K562 (cell line): ENCODE measurements around the gene SLC6A8. TPM values are rescaled to one million over a fixed set of nuclear protein-coding genes. Genes with fewer than 3 reads are reported as not detected.
A peak's percentile ranks its signal among the peaks of the same experiment; 100 is the strongest.

ENCODE experiments used
- FOXA3 ChIP-seq, 2 experiments: fragments of 450-650 bp in 1 of 2; sonication (generic) in 1 of 2; formaldehyde crosslinking; IDR thresholded peaks in 1 of 2; conservative IDR thresholded peaks in 1 of 2; 2 replicates each; pipeline versions ENCODE4 v1.4.0 to v1.8.0; 2020 to 2022; ENCODE audit warnings: mild to moderate bottlenecking in 2 of 2, missing genetic modification reagents in 1 of 2
- L3MBTL2 ChIP-seq: fragments of 450-650 bp; IDR thresholded peaks from 2 replicates; pipeline ENCODE4 v1.6.1; 2016; ENCODE audit warnings: mild to moderate bottlenecking, moderate library complexity
- MYC ChIP-seq, 2 experiments: fragments of 250-450 bp in 1 of 2; sonication (Bioruptor Pico) in 1 of 2; IDR thresholded peaks; 2 replicates each; pipeline versions ENCODE4 v1.5.1 to v1.6.1; 2012 to 2021; ENCODE audit warnings: low read depth in 2 of 2, borderline replicate concordance in 1 of 2, improper control_type of control experiment in 1 of 2, low read length in 1 of 2, mild to moderate bottlenecking in 1 of 2, moderate library complexity in 1 of 2
- SMARCB1 ChIP-seq: IDR thresholded peaks from 2 replicates; pipeline ENCODE4 v1.6.1; 2011; ENCODE audit warnings: improper control_type of control experiment, low read depth; ENCODE audit not compliant: insufficient read length
- ZKSCAN1 ChIP-seq: fragments of 150-350 bp; IDR thresholded peaks from 2 replicates; pipeline ENCODE4 v1.6.1; 2016; ENCODE audit warnings: low read depth, low read length
- ZNF592 ChIP-seq: fragments of 450-650 bp; IDR thresholded peaks from 2 replicates; pipeline ENCODE4 v1.6.1; 2017; ENCODE audit warnings: antibody characterized with exemption, mild to moderate bottlenecking
- ZNF707 ChIP-seq: fragments of 250-450 bp; sonication (Bioruptor Pico); conservative IDR thresholded peaks from 2 replicates; pipeline ENCODE4 v1.8.0; 2022; ENCODE audit warnings: inconsistent platforms, mild to moderate bottlenecking, moderate library complexity
- polyA plus RNA-seq, 8 experiments: library from polyadenylated mRNA; depleted of rRNA in 4 of 8; stranded (reverse) in 5 of 8; unstranded in 3 of 8; fragments of >200 nt; fragmentation: Nextera tagmentation in 2 of 8; fragmentation: Illumina TruSeq in 1 of 8; extraction: Ambion mirVana in 2 of 8; extraction: Trizol in 1 of 8; gene quantifications; 2 replicates each; pipeline versions ENCODE4 v1.2.1 to v1.2.3, GENCODE V29; 2011 to 2014; ENCODE audit warnings: inconsistent platforms in 1 of 8, missing spikeins in 1 of 8
- total RNA-seq, 7 experiments: library from RNA; depleted of rRNA in 6 of 7; stranded (reverse); fragments of >200 nt in 6 of 7; fragmentation: Illumina TruSeq in 2 of 7; extraction: Trizol in 2 of 7; gene quantifications; 2 replicates each; pipeline versions ENCODE4 v1.2.1 to v1.2.3, GENCODE V29; 2011 to 2021; ENCODE audit warnings: low replicate concordance in 1 of 7

SLC6A8 gene
- total and polyA plus RNA-seq, 9 of the 15 experiments (the other 6 are each of a cell fraction or from before 2014, with no cell fraction given), result 0.68 to 144 (median 34.3) TPM

GRCh38 chrX:153662266-153662665 lies 25.5 kb upstream of the SLC6A8 start (continued):
- TF ChIP-seq ZNF592 (no peak), MYC (IDR thresholded peaks at IDR 0.05; ENCODE audit: low read depth, low read length) (0 out of 2 replicates have a peak, but pooled peaks have one; percentile 15), MYC (CRISPR knock-in tag; IDR thresholded peaks at IDR 0.05; ENCODE audit: borderline replicate concordance, low read depth) (no peak), L3MBTL2 (peak; percentile 40; the same call in 1 of the 2 replicates), ZNF707 (CRISPR knock-in tag) (no peak), SMARCB1 (no peak), FOXA3 (CRISPR knock-in tag; conservative IDR thresholded peaks at IDR 0.05 in 1 of 2, IDR thresholded peaks at IDR 0.05 in 1 of 2) (no peak), ZKSCAN1 (no peak)
